Transverse colon (tissue), 4 donors: Measurements from ENCODE around the gene PTPRD. TPM values are rescaled to one million over a fixed set of nuclear protein-coding genes. Genes with fewer than 3 reads are reported as not detected.

Experiments
- DNase-seq: peaks from one replicate; pipeline ENCODE4 v3.0.0-alpha.2; 2019
- H3K27ac ChIP-seq, 4 donors: fragments of 200-600 bp; sonication (generic); 2 replicates each; pipeline ENCODE4 v1.5.1; 2016 to 2018; ENCODE audit warnings: inconsistent platforms in 4 of 4
- H3K27me3 ChIP-seq: fragments of 200-600 bp; sonication (generic); 2 replicates; pipeline ENCODE4 v1.5.1; 2017; ENCODE audit warnings: inconsistent platforms
- H3K36me3 ChIP-seq, 4 donors: fragments of 200-600 bp; sonication (generic); 2 replicates each; pipeline ENCODE4 v1.5.1; 2017 to 2019; ENCODE audit warnings: inconsistent platforms in 4 of 4
- H3K4me1 ChIP-seq, 4 donors: fragments of 200-600 bp; sonication (generic); 2 replicates each; pipeline ENCODE4 v1.5.1; 2017 to 2020; ENCODE audit warnings: inconsistent platforms in 4 of 4
- H3K4me3 ChIP-seq, 4 donors: fragments of 200-600 bp; sonication (generic); 1 replicate in 1 of 4; 2 replicates in 3 of 4; pipeline versions ENCODE4 v1.5.1 to v1.6.1; 2017 to 2019; ENCODE audit warnings: inconsistent platforms in 4 of 4
- H3K9me3 ChIP-seq, 2 donors: fragments of 200-600 bp; sonication (generic); 2 replicates each; pipeline ENCODE4 v1.5.1; 2017 to 2019; ENCODE audit warnings: inconsistent platforms in 2 of 2
- EP300 ChIP-seq: sonication (generic); formaldehyde crosslinking; IDR thresholded peaks from one replicate; pipeline ENCODE4 v1.6.1; 2017; ENCODE audit warnings: antibody characterized with exemption, low read depth
- POLR2A ChIP-seq: fragments of 450-650 bp; IDR thresholded peaks from one replicate; pipeline ENCODE4 v1.6.1; 2016; ENCODE audit warnings: antibody characterized with exemption, mild to moderate bottlenecking, moderate library complexity
- POLR2AphosphoS5 ChIP-seq, 3 donors: sonication (generic); formaldehyde crosslinking; IDR thresholded peaks; one replicate each; pipeline ENCODE4 v1.6.1; 2016; ENCODE audit warnings: antibody characterized with exemption in 3 of 3
- WGBS, 2 donors: methylation state at CpG; one replicate each; pipeline ENCODE4 v1.1.5; 2018; ENCODE audit warnings: low coverage in 1 of 2; 5-methylcytosine and 5-hydroxymethylcytosine counted together
- in situ Hi-C, 4 donors: fragments of 200-750 bp; cut with MboI; loops; one replicate each; pipeline versions ENCODE4 v1.15.0 to v1.15.1; 2017; ENCODE audit warnings: low sequenced_read_pairs in 3 of 4, low pct_ligation_motif_present in 1 of 4, low pct_unique_long_range_greater_than_20kb in 1 of 4
- intact Hi-C: fragments of 100-400 bp; cut with DNase I; formaldehyde crosslinking; loops from one replicate; pipeline ENCODE4 v1.15.1; 2023; ENCODE audit warnings: low total_unique reads
- total RNA-seq, 4 donors: library from RNA; depleted of rRNA; stranded (reverse); fragments of >200 nt; gene quantifications; one replicate each; pipeline ENCODE4 v1.1.0, GENCODE V29; 2016
- TF ChIP-seq, protein P1 (sequence below), 5 experiments: fragments of 200-600 bp in 3 of 5; fragments of 450-650 bp in 2 of 5; sonication (generic) in 3 of 5; IDR thresholded peaks; 1 replicate in 2 of 5; 2 replicates in 3 of 5; pipeline ENCODE4 v1.5.1; 2016 to 2017; ENCODE audit warnings: antibody characterized with exemption in 5 of 5, inconsistent platforms in 3 of 5, mild to moderate bottlenecking in 2 of 5, moderate library complexity in 1 of 5

The PTPRD gene
- total RNA-seq, 4 donors from 2014 or later = 43.0 to 115 (median 79.1) TPM

DNA sequence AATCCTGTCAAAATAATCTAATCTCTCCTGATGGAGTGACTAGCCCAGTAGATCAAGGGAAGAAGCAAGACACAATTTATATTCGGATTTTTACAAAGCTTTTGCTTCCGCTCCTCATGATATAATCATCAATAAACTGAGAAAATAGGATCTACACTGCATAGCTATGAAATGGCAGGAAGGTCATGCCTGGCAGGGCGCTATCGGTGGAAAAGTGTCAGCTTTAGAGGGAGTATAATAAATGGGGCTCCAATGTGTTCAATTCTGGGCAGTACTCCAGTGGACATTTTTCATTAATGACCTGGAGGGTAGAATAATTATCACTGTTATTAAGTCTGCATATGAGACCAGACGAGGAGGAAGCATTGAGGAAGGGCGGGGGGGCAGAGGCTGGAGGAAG lies 1799.9 kb downstream of the PTPRD start:
- in situ Hi-C loops (no loop called here), intact Hi-C loops (no loop called here)
- H3K27ac ChIP-seq = no peak overlapping the region
- H3K36me3 ChIP-seq = no peaks in the 10 kb centered on the region
- no peak overlapping the region for H3K4me3 ChIP-seq
- no peaks in the 10 kb centered on the region for H3K4me1 ChIP-seq
- DNase-seq = no peak
- WGBS, 2 donors = 71 to 85% methylated on average over 4 to 6 of the region's 6 CpGs
- TF ChIP-seq POLR2A (no peak), POLR2AphosphoS5 (IDR thresholded peaks at IDR 0.05) (no peak), EP300 (no peak)
- TF ChIP-seq, protein P1, sequence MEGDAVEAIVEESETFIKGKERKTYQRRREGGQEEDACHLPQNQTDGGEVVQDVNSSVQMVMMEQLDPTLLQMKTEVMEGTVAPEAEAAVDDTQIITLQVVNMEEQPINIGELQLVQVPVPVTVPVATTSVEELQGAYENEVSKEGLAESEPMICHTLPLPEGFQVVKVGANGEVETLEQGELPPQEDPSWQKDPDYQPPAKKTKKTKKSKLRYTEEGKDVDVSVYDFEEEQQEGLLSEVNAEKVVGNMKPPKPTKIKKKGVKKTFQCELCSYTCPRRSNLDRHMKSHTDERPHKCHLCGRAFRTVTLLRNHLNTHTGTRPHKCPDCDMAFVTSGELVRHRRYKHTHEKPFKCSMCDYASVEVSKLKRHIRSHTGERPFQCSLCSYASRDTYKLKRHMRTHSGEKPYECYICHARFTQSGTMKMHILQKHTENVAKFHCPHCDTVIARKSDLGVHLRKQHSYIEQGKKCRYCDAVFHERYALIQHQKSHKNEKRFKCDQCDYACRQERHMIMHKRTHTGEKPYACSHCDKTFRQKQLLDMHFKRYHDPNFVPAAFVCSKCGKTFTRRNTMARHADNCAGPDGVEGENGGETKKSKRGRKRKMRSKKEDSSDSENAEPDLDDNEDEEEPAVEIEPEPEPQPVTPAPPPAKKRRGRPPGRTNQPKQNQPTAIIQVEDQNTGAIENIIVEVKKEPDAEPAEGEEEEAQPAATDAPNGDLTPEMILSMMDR (IDR thresholded peaks at IDR 0.05) = no peak
- no peaks in the 10 kb centered on the region for H3K27me3 ChIP-seq
- H3K9me3 ChIP-seq = no peaks in the 10 kb centered on the region

DNA sequence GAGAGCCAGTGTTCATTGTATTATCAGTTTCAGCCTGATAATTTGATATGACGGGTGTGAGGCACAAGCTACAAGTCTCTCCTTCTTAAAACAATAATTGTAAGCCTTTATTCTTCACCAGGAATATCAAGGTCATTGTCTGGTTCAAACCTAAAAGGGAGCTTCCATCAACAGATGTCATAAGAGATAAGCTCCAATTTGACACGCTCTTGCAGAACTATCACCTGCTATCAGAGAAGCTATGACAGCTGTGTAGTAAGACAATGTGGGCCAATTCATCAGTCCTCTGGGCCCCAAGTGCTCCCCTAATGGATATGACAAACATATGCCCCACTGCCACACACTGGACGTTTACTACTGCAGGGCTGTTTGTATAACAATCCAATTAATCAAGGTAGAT lies 1803.1 kb downstream of the PTPRD start:
- H3K4me3 ChIP-seq = no peak overlapping the region
- 80 to 82% methylated on average over 3 of the region's 3 CpGs for WGBS, 2 donors
- H3K4me1 ChIP-seq = peaks cover 0 to 5% (median 3%) of the 10 kb centered on the region in 4 donors
- no peak overlapping the region for H3K27ac ChIP-seq
- no peak for DNase-seq
- intact Hi-C loops = no loop called here
- in situ Hi-C loops = no loop called here
- H3K27me3 ChIP-seq = no peaks in the 10 kb centered on the region
- H3K36me3 ChIP-seq = no peaks in the 10 kb centered on the region
- TF ChIP-seq POLR2A (no peak), POLR2AphosphoS5 (IDR thresholded peaks at IDR 0.05) (no peak), EP300 (no peak)
- TF ChIP-seq, protein P1 (IDR thresholded peaks at IDR 0.05) = no peak
- H3K9me3 ChIP-seq = no peaks in the 10 kb centered on the region

DNA sequence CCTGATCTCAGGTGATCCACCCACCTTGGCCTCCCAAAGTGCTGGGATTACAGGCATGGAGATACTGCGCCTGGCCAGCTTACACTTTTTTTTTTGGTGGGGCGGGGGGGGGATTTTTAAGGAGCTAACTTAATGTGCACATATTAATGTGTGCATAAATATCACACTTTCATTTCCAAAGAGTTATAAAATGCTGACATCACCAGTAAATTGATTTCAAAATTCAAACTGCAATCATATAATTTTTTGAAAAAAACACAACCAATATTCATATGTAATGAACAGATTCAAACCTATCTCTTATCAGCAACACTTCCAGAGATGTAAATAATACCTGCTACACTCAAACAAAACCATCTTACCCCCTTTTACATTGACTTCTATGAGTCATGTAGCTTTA lies 1806.7 kb downstream of the PTPRD start:
- Histone ChIP-seq H3K4me3 (no peak overlapping the region), H3K9me3 (no peaks in the 10 kb centered on the region), H3K27ac (no peak overlapping the region), H3K36me3 (no peaks in the 10 kb centered on the region), H3K27me3 (no peaks in the 10 kb centered on the region), H3K4me1 (peaks cover 0 to 30% (median 6%) of the 10 kb centered on the region in 4 donors)
- WGBS, 2 donors = 91 to 100% methylated on average over 1 to 2 of the region's 2 CpGs
- DNase-seq = no peak
- in situ Hi-C loops (no loop called here), intact Hi-C loops (no loop called here)
- TF ChIP-seq POLR2AphosphoS5 (IDR thresholded peaks at IDR 0.05) = no peak
- TF ChIP-seq, protein P1 (IDR thresholded peaks at IDR 0.05) = no peak

DNA sequence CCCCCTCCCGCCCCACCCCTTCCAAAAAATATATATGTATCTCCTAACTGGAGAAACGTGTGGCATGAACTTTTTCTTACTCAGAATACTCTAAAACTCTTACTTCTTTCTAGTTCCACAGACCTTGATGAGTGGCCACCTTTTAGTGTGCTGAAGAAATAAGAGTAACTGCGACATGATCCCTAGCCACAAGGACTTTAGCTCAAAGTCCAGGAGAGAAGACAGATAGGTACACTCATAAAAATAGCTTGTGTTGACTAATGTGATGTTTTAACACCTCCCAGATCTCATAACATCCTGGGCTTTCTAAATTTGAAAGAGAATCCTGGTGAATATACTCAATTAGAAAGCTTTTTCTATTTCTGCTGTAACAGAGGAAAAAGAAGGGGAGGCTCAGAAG lies 1808.2 kb downstream of the PTPRD start:
- in situ Hi-C loops = no loop called here
- Histone ChIP-seq H3K4me3 (no peak overlapping the region), H3K4me1 (peaks cover 0 to 31% (median 6%) of the 10 kb centered on the region in 4 donors), H3K27ac (peak overlapping the region in 2 of 4 donors; percentile 41 to 58), H3K27me3 (no peaks in the 10 kb centered on the region), H3K9me3 (no peaks in the 10 kb centered on the region), H3K36me3 (no peaks in the 10 kb centered on the region)
- 60% methylated on average over 3 of the region's 3 CpGs; no CpG with 5 or more reads in 1 of the 2 donors for WGBS, 2 donors
- DNase-seq = no peak
- TF ChIP-seq EP300 = no peak
- TF ChIP-seq, protein P1 (IDR thresholded peaks at IDR 0.05) = peak in 1 of 5 experiments; percentile 12
- no peak for TF ChIP-seq POLR2A
- intact Hi-C loops = no loop called here
